Choroid plexus epithelial cell (primary cell): ENCODE measurements around the gene SUSD4.

Source experiments
- DNase-seq: peaks from one replicate; pipeline ENCODE4 v3.0.0-alpha.2; 2010; ENCODE audit warnings: low read depth
- H3K4me3 ChIP-seq: 2 replicates; pipeline ENCODE4 v1.5.1; 2011; ENCODE audit warnings: low read depth, mild to moderate bottlenecking, control low read depth, low read length, moderate library complexity
- TF ChIP-seq, protein P1 (sequence below): conservative IDR thresholded peaks from 2 replicates; pipeline ENCODE4 v1.5.1; 2011; ENCODE audit warnings: low read depth, mild to moderate bottlenecking, control low read depth, inconsistent platforms, low read length, moderate library complexity

SUSD4 gene

DNA sequence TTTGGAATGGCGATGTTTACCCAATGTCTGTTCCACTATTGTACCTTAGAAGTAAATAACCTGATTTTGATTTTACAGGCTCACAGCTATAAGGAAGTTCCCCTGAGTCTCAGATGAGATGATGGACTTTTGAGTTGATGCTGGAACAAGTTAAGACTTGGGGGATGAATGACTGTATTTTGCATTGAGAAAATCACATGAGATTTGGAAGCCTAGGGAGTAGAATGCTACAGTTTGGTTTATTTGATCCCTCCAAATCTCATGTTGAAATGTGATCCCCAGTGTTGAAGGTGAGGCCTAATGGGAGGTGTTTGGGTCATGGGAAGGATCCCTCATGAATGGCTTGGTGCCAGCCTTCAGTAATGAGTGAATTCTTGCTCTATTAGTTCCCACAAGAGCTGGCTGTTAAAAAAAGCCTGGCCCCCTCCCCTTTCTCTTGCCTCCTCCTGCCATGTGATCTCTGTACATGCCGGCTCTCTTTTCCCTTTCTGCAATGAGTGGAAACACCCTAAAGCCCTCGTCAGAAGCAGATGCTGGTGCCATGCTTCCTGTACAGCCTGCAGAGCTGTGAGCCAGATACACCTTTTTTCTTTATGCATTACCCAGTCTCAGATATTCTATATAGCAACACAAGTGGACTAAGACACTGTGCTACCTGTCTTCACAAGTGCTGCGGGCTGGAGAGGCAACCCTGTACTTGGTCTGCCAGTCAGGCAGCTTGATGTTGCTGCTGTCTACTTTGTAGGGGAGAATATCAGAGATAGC lies 143.9 kb downstream of the SUSD4 start:
- no peak for DNase-seq
- no peak overlapping the region for H3K4me3 ChIP-seq
- TF ChIP-seq, protein P1, sequence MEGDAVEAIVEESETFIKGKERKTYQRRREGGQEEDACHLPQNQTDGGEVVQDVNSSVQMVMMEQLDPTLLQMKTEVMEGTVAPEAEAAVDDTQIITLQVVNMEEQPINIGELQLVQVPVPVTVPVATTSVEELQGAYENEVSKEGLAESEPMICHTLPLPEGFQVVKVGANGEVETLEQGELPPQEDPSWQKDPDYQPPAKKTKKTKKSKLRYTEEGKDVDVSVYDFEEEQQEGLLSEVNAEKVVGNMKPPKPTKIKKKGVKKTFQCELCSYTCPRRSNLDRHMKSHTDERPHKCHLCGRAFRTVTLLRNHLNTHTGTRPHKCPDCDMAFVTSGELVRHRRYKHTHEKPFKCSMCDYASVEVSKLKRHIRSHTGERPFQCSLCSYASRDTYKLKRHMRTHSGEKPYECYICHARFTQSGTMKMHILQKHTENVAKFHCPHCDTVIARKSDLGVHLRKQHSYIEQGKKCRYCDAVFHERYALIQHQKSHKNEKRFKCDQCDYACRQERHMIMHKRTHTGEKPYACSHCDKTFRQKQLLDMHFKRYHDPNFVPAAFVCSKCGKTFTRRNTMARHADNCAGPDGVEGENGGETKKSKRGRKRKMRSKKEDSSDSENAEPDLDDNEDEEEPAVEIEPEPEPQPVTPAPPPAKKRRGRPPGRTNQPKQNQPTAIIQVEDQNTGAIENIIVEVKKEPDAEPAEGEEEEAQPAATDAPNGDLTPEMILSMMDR: no peak

DNA sequence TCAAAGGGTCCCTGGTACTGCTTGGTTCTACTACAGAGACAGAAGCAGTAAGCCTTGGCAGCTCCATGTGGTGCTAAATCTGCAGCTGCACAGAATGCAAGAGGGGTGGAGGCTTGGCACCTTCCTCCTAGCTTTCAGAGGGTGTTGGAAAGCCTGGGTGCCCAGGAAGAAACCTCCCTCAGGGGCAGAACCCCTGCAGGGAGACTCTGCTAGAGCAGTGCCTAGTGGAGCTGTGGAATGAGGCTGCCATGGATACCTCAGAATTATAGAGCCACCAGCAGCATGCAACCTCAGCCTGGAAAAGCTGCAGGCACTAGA lies 144.7 kb downstream of the SUSD4 start:
- TF ChIP-seq, protein P1: no peak
- no peak for DNase-seq
- H3K4me3 ChIP-seq: no peak overlapping the region

GRCh38 chr1:223217781-223218180 lies 146.2 kb downstream of the SUSD4 start:
- DNase-seq: no peak
- TF ChIP-seq, protein P1: no peak
- no peak overlapping the region for H3K4me3 ChIP-seq

GRCh38 chr1:223216531-223217205 lies 147.3 kb downstream of the SUSD4 start:
- TF ChIP-seq, protein P1: no peak
- DNase-seq: no peak
- H3K4me3 ChIP-seq: no peak overlapping the region

- TF ChIP-seq, protein P1: no peak
- H3K4me3 ChIP-seq: no peak overlapping the region
- no peak for DNase-seq
Observed at GRCh38 chr1:223216074-223216473, 147.9 kb downstream of the SUSD4 start.

- TF ChIP-seq, protein P1: no peak
- no peak for DNase-seq
Observed at GRCh38 chr1:223215026-223215425, 148.9 kb downstream of the SUSD4 start.

GRCh38 chr1:223214261-223214807 lies 149.6 kb downstream of the SUSD4 start:
- DNase-seq: no peak
- TF ChIP-seq, protein P1: no peak

More at GRCh38 chr1:223215026-223215425, 148.9 kb downstream of the SUSD4 start:
- no peak overlapping the region for H3K4me3 ChIP-seq

More at GRCh38 chr1:223214261-223214807, 149.6 kb downstream of the SUSD4 start:
- H3K4me3 ChIP-seq: no peak overlapping the region
